ENCODE measurements around the gene TSFM. TPM values are rescaled to one million over a fixed set of nuclear protein-coding genes. Genes with fewer than 3 reads are reported as not detected.

TSFM gene
- total and polyA plus RNA-seq, 9 of the 15 experiments (the other 6 are each of a cell fraction or from before 2014, with no cell fraction given) = 44.6 to 198 (median 60.2) TPM

DNA sequence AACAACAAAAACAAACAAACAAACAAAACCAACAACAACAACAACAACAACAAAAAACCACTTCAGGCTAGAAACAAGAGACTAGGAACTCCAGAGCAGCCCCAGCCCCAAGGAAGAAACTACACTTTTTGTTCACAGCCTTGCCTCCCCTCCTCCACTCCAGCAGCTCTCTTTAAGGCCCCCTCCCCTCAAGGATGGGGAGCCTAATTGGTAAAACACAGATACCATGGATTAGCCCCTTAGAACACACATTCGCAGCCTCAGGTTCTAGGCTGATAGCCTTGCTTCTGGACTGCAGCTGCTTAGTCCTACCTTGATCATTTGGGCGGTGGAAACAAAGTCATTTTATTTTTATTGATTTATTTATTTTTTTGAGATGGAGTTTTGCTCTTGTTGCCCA is 47.8 kb downstream of the TSFM start:
- Histone ChIP-seq H3K9me1 (ENCODE audit: control insufficient read depth, insufficient read depth, low read length) (peaks cover 5% of the 10 kb centered on the region), H4K20me1 (replicated peaks; ENCODE audit: control insufficient read depth, insufficient read depth, low read length) (peaks cover 55% of the 10 kb centered on the region), H3K4me3 (no peak overlapping the region), H3K36me3 (ENCODE audit: control insufficient read depth, insufficient read depth, low read length) (peaks cover 49% of the 10 kb centered on the region), H2AFZ (ENCODE audit: low read depth, low read length) (no peak overlapping the region), H3K27ac (ENCODE audit: extremely low read depth, low read depth, low read length) (no peak overlapping the region), H3K4me2 (ENCODE audit: insufficient read depth, low read length) (no peak overlapping the region), H3K27me3 (ENCODE audit: control insufficient read depth in 2 of 2, insufficient read depth in 2 of 2, low read length in 2 of 2) (no peaks in the 10 kb centered on the region), H3K9ac (ENCODE audit: insufficient read depth in 1 of 2, low read depth in 2 of 2, low read length in 2 of 2) (no peak overlapping the region), H3K79me2 (ENCODE audit: control insufficient read depth, insufficient read depth, low read length) (peaks cover 57% of the 10 kb centered on the region), H3K4me1 (replicated peaks in 1 of 2; ENCODE audit: control insufficient read depth in 2 of 2, insufficient read depth in 2 of 2, low read length in 2 of 2) (peaks cover 6 to 9% of the 10 kb centered on the region in 2 experiments; a peak in 4 of 5 replicates), H3K9me3 (replicated peaks; ENCODE audit: control insufficient read depth, insufficient read depth, low read depth, low read length) (no peaks in the 10 kb centered on the region)
- intact Hi-C loops (cut with micrococcal nuclease) = no loop called here
- no peak for ATAC-seq
- POLR2A ChIA-PET = interaction anchor here (0.6 to 0.7 kb wide), 3 partner anchors 41 to 314 kb away, joined by 3 read pairs; no protein-coding TSS in a partner anchor
- FAIRE-seq = no peak
- BruUV-seq (replicated peaks) = no TSS peak
- CTCF ChIA-PET (ENCODE audit: low intra/inter-chr PET ratio) = interaction anchor here (0.8 to 9.0 kb wide), 3 partner anchors 64 to 75 kb away, joined by 3 to 227 read pairs (median 4); no protein-coding TSS in a partner anchor
- no peak for DNase-seq (ENCODE audit: extremely low read depth in 1 of 4, low spot score in 3 of 4)
- WGBS (ENCODE audit: insufficient coverage, low coverage, missing lambda C conversion rate) = 77% methylated on average over 2 of the region's 2 CpGs
- in situ Hi-C loops (cut with MboI) = no loop called here
- TF ChIP-seq POLR3G (IDR thresholded peaks at IDR 0.05; ENCODE audit: extremely low read depth, insufficient read length, insufficient replicate concordance) = no peak
- TF ChIP-seq NONO (IDR thresholded peaks at IDR 0.05; ENCODE audit: low read depth in 2 of 2, low read length in 1 of 2) = no peak
- TF ChIP-seq, protein P1, sequence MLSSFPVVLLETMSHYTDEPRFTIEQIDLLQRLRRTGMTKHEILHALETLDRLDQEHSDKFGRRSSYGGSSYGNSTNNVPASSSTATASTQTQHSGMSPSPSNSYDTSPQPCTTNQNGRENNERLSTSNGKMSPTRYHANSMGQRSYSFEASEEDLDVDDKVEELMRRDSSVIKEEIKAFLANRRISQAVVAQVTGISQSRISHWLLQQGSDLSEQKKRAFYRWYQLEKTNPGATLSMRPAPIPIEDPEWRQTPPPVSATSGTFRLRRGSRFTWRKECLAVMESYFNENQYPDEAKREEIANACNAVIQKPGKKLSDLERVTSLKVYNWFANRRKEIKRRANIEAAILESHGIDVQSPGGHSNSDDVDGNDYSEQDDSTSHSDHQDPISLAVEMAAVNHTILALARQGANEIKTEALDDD (IDR thresholded peaks at IDR 0.05) = no peak
- TF ChIP-seq ZNF589 (CRISPR knock-in tag; IDR thresholded peaks at IDR 0.05; ENCODE audit: low read depth) = no peak
- TF ChIP-seq CCNT2 (IDR thresholded peaks at IDR 0.05; ENCODE audit: borderline replicate concordance, extremely low read depth, insufficient read length, low read depth, low read length) = no peak
- TF ChIP-seq ZFX (CRISPR knock-in tag; IDR thresholded peaks at IDR 0.05) = no peak
- no peak for TF ChIP-seq CBX2 (IDR thresholded peaks at IDR 0.05; ENCODE audit: insufficient read depth, low read length, poor library complexity, severe bottlenecking)
- TF ChIP-seq ZKSCAN8 (CRISPR knock-in tag; IDR thresholded peaks at IDR 0.05) = no peak
- TF ChIP-seq, protein P2, sequence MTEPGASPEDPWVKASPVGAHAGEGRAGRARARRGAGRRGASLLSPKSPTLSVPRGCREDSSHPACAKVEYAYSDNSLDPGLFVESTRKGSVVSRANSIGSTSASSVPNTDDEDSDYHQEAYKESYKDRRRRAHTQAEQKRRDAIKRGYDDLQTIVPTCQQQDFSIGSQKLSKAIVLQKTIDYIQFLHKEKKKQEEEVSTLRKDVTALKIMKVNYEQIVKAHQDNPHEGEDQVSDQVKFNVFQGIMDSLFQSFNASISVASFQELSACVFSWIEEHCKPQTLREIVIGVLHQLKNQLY (CRISPR knock-in tag; conservative IDR thresholded peaks at IDR 0.05) = no peak
- no peak for TF ChIP-seq KAT7 (CRISPR knock-in tag; IDR thresholded peaks at IDR 0.05; ENCODE audit: borderline replicate concordance)
- TF ChIP-seq MEF2D (tag; conservative IDR thresholded peaks at IDR 0.05; ENCODE audit: low read depth) = no peak
- no peak for TF ChIP-seq MCM2 (IDR thresholded peaks at IDR 0.05; ENCODE audit: low read depth)
- TF ChIP-seq, protein P3, sequence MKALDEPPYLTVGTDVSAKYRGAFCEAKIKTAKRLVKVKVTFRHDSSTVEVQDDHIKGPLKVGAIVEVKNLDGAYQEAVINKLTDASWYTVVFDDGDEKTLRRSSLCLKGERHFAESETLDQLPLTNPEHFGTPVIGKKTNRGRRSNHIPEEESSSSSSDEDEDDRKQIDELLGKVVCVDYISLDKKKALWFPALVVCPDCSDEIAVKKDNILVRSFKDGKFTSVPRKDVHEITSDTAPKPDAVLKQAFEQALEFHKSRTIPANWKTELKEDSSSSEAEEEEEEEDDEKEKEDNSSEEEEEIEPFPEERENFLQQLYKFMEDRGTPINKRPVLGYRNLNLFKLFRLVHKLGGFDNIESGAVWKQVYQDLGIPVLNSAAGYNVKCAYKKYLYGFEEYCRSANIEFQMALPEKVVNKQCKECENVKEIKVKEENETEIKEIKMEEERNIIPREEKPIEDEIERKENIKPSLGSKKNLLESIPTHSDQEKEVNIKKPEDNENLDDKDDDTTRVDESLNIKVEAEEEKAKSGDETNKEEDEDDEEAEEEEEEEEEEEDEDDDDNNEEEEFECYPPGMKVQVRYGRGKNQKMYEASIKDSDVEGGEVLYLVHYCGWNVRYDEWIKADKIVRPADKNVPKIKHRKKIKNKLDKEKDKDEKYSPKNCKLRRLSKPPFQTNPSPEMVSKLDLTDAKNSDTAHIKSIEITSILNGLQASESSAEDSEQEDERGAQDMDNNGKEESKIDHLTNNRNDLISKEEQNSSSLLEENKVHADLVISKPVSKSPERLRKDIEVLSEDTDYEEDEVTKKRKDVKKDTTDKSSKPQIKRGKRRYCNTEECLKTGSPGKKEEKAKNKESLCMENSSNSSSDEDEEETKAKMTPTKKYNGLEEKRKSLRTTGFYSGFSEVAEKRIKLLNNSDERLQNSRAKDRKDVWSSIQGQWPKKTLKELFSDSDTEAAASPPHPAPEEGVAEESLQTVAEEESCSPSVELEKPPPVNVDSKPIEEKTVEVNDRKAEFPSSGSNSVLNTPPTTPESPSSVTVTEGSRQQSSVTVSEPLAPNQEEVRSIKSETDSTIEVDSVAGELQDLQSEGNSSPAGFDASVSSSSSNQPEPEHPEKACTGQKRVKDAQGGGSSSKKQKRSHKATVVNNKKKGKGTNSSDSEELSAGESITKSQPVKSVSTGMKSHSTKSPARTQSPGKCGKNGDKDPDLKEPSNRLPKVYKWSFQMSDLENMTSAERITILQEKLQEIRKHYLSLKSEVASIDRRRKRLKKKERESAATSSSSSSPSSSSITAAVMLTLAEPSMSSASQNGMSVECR (CRISPR knock-in tag; IDR thresholded peaks at IDR 0.05) = no peak
- TF ChIP-seq, protein P4, sequence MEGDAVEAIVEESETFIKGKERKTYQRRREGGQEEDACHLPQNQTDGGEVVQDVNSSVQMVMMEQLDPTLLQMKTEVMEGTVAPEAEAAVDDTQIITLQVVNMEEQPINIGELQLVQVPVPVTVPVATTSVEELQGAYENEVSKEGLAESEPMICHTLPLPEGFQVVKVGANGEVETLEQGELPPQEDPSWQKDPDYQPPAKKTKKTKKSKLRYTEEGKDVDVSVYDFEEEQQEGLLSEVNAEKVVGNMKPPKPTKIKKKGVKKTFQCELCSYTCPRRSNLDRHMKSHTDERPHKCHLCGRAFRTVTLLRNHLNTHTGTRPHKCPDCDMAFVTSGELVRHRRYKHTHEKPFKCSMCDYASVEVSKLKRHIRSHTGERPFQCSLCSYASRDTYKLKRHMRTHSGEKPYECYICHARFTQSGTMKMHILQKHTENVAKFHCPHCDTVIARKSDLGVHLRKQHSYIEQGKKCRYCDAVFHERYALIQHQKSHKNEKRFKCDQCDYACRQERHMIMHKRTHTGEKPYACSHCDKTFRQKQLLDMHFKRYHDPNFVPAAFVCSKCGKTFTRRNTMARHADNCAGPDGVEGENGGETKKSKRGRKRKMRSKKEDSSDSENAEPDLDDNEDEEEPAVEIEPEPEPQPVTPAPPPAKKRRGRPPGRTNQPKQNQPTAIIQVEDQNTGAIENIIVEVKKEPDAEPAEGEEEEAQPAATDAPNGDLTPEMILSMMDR (IDR thresholded peaks at IDR 0.05 in 2 of 3, conservative IDR thresholded peaks at IDR 0.05 in 1 of 3; ENCODE audit: insufficient read depth in 2 of 3, low read depth in 1 of 3, low read length in 3 of 3) = no peak

Data from K562 (cell line).